Measurements from ENCODE around the gene EDEM2. TPM values are rescaled to one million over a fixed set of nuclear protein-coding genes. Genes with fewer than 3 reads are reported as not detected.

EDEM2 gene
- polyA plus RNA-seq, 3 donors: 39.5 to 86.1 (median 75.6) TPM

DNA sequence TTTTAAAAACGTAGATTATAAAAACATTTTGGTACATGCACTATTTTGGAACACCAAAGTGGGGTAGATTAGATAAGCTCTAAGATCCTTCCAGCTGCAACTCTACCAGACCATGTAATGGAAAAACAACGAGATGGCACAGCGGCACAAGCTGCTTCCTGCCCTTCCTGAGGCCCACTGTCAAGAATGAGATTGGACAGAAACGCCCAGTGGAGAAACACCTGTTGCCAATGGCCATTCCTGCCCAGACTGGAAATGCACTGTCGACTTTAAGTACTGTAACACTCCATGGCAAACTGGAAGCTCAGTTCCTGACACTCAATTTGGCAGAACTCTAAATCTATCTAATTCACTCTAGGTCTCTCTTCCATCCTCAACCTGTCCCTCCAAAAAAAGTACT, 21.4 kb downstream of the EDEM2 start:
- Histone ChIP-seq H3K4me3 (replicated peaks in 1 of 3; ENCODE audit: low read depth in 2 of 3, low read length in 3 of 3) (no peak overlapping the region), H3K4me1 (ENCODE audit: control insufficient read depth in 1 of 2, insufficient read depth in 2 of 2, low read length in 2 of 2) (no peaks in the 10 kb centered on the region), H3K27ac (ENCODE audit: low read depth in 1 of 2, low read length in 2 of 2) (no peak overlapping the region), H3K9ac (ENCODE audit: insufficient read depth, low read length, poor library complexity, severe bottlenecking) (no peak overlapping the region), H3K4me2 (replicated peaks; ENCODE audit: extremely low read depth, low read length, poor library complexity, severe bottlenecking) (no peak overlapping the region), H3K79me2 (ENCODE audit: insufficient read depth, low read length) (no peaks in the 10 kb centered on the region), H3K27me3 (ENCODE audit: control insufficient read depth in 2 of 2, insufficient read depth in 2 of 2, low read length in 2 of 2) (no peaks in the 10 kb centered on the region), H3K36me3 (replicated peaks in 1 of 2; ENCODE audit: control insufficient read depth in 1 of 2, insufficient read depth in 2 of 2, low read length in 2 of 2) (peaks cover 70 to 90% of the 10 kb centered on the region in 2 donors), H4K20me1 (ENCODE audit: insufficient read depth, low read length) (no peaks in the 10 kb centered on the region), H3K9me3 (replicated peaks in 1 of 2; ENCODE audit: control insufficient read depth in 1 of 2, insufficient read depth in 1 of 2, low read length in 2 of 2) (no peaks in the 10 kb centered on the region), H2AFZ (ENCODE audit: insufficient read depth, low read depth, low read length, poor library complexity, severe bottlenecking) (no peak overlapping the region)
- H3K9me3 Mint-ChIP-seq: no peaks in the 10 kb centered on the region
- peaks cover 0 to 2% (median 1%) of the 10 kb centered on the region in 3 donors for H3K27me3 Mint-ChIP-seq (ENCODE audit: low read depth in 3 of 3)
- intact Hi-C loops (cut with micrococcal nuclease): no loop called here
- H3K4me3 Mint-ChIP-seq: no peak overlapping the region
- TF ChIP-seq, protein P1, sequence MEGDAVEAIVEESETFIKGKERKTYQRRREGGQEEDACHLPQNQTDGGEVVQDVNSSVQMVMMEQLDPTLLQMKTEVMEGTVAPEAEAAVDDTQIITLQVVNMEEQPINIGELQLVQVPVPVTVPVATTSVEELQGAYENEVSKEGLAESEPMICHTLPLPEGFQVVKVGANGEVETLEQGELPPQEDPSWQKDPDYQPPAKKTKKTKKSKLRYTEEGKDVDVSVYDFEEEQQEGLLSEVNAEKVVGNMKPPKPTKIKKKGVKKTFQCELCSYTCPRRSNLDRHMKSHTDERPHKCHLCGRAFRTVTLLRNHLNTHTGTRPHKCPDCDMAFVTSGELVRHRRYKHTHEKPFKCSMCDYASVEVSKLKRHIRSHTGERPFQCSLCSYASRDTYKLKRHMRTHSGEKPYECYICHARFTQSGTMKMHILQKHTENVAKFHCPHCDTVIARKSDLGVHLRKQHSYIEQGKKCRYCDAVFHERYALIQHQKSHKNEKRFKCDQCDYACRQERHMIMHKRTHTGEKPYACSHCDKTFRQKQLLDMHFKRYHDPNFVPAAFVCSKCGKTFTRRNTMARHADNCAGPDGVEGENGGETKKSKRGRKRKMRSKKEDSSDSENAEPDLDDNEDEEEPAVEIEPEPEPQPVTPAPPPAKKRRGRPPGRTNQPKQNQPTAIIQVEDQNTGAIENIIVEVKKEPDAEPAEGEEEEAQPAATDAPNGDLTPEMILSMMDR (IDR thresholded peaks at IDR 0.05): no peak
- H3K27ac Mint-ChIP-seq: peak overlapping the region in 1 of 7 donors; percentile 14
- peaks cover 72 to 90% of the 10 kb centered on the region in 2 donors for H3K36me3 Mint-ChIP-seq
- WGBS (ENCODE audit: insufficient coverage): 89% methylated on average over 4 of the region's 5 CpGs
- no peak for DNase-seq
- no peaks in the 10 kb centered on the region for H3K4me1 Mint-ChIP-seq

GRCh38 chr20:35122756-35123405, 24.3 kb downstream of the EDEM2 start:
- TF ChIP-seq, protein P1 (IDR thresholded peaks at IDR 0.05): no peak
- no peak overlapping the region for H3K27ac Mint-ChIP-seq

More at GRCh38 chr20:35122756-35123405, 24.3 kb downstream of the EDEM2 start:
- peaks cover 3% of the 10 kb centered on the region for H4K20me1 ChIP-seq (ENCODE audit: insufficient read depth, low read length)
- 90% methylated on average over 2 of the region's 5 CpGs for WGBS (ENCODE audit: insufficient coverage)
- H3K27me3 ChIP-seq (ENCODE audit: control insufficient read depth in 2 of 2, insufficient read depth in 2 of 2, low read length in 2 of 2): no peaks in the 10 kb centered on the region
- Mint-ChIP-seq H3K4me1 (peaks cover 6% of the 10 kb centered on the region), H3K4me3 (no peak overlapping the region), H3K27me3 (ENCODE audit: low read depth in 3 of 3) (peaks cover 0 to 2% (median 1%) of the 10 kb centered on the region in 3 donors), H3K36me3 (peaks cover 82 to 97% of the 10 kb centered on the region in 2 donors), H3K9me3 (no peaks in the 10 kb centered on the region)
- H3K9ac ChIP-seq (ENCODE audit: insufficient read depth, low read length, poor library complexity, severe bottlenecking): no peak overlapping the region
- no peaks in the 10 kb centered on the region for H3K4me1 ChIP-seq (ENCODE audit: control insufficient read depth in 1 of 2, insufficient read depth in 2 of 2, low read length in 2 of 2)
- H2AFZ ChIP-seq (ENCODE audit: insufficient read depth, low read depth, low read length, poor library complexity, severe bottlenecking): no peak overlapping the region
- H3K4me2 ChIP-seq (replicated peaks; ENCODE audit: extremely low read depth, low read length, poor library complexity, severe bottlenecking): no peak overlapping the region
- peaks cover 82 to 97% of the 10 kb centered on the region in 2 donors for H3K36me3 ChIP-seq (replicated peaks in 1 of 2; ENCODE audit: control insufficient read depth in 1 of 2, insufficient read depth in 2 of 2, low read length in 2 of 2)
- intact Hi-C loops (cut with micrococcal nuclease): no loop called here
- no peaks in the 10 kb centered on the region for H3K9me3 ChIP-seq (replicated peaks in 1 of 2; ENCODE audit: control insufficient read depth in 1 of 2, insufficient read depth in 1 of 2, low read length in 2 of 2)
- no peaks in the 10 kb centered on the region for H3K79me2 ChIP-seq (ENCODE audit: insufficient read depth, low read length)
- no peak overlapping the region for H3K27ac ChIP-seq (ENCODE audit: low read depth in 1 of 2, low read length in 2 of 2)
- H3K4me3 ChIP-seq (replicated peaks in 1 of 3; ENCODE audit: low read depth in 2 of 3, low read length in 3 of 3): no peak overlapping the region
- no peak for DNase-seq

All from CD14-positive monocyte (primary cell).